Brain microvascular endothelial cell (primary cell): Measurements from ENCODE around the gene PCDHGB4.

ENCODE experiments used
- DNase-seq: peaks from one replicate; pipeline ENCODE4 v3.0.0-alpha.2; 2020
- H3K27ac ChIP-seq: fragments of 250-450 bp; sonication (Bioruptor Pico); 2 replicates; pipeline ENCODE4 v1.5.1; 2020; ENCODE audit warnings: mild to moderate bottlenecking, moderate library complexity
- H3K27me3 ChIP-seq: fragments of 250-450 bp; sonication (Bioruptor Pico); replicated peaks from 2 replicates; pipeline ENCODE4 v1.5.1; 2020; ENCODE audit warnings: mild to moderate bottlenecking
- H3K36me3 ChIP-seq: fragments of 250-450 bp; sonication (Bioruptor Pico); replicated peaks from 2 replicates; pipeline ENCODE4 v1.5.1; 2020; ENCODE audit warnings: mild to moderate bottlenecking
- H3K4me3 ChIP-seq: 2 replicates; pipeline ENCODE4 v1.5.1; 2011; ENCODE audit warnings: low read depth, mild to moderate bottlenecking, control low read depth, low read length, moderate library complexity
- in situ Hi-C: cut with HindIII; loops from 2 replicates; pipeline ENCODE4 v1.10.0; 2017; ENCODE audit warnings: low sequenced_read_pairs, low pct_ligation_motif_present
- TF ChIP-seq, protein P1 (sequence below): IDR thresholded peaks from 2 replicates; pipeline ENCODE4 v1.5.1; 2011; ENCODE audit warnings: low read depth, mild to moderate bottlenecking, moderate library complexity, low read length, control low read depth, inconsistent platforms; ENCODE audit errors: missing control alignments

Gene PCDHGB4

DNA sequence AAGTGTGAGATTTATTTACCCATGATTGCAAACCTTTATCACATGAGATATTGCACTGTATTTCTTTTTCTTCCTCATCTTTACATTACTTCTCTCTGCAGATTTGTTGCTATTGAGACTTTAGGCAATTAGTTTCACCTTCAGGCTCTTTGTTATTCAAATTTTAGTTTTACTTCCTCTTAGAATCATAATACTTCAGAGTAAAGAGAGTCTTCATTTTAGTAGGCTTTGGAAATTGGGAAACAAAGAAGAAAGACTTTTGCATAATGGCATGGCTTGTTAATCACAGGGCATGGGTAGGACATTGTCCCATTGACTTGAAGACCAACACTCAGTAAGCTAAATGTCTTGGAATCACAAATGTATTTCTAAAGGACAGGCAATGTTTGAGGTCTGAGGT lies 24.8 kb upstream of the PCDHGB4 start:
- H3K36me3 ChIP-seq = no peaks in the 10 kb centered on the region
- no peak overlapping the region for H3K27ac ChIP-seq
- H3K27me3 ChIP-seq = peaks cover 8% of the 10 kb centered on the region
- TF ChIP-seq, protein P1, sequence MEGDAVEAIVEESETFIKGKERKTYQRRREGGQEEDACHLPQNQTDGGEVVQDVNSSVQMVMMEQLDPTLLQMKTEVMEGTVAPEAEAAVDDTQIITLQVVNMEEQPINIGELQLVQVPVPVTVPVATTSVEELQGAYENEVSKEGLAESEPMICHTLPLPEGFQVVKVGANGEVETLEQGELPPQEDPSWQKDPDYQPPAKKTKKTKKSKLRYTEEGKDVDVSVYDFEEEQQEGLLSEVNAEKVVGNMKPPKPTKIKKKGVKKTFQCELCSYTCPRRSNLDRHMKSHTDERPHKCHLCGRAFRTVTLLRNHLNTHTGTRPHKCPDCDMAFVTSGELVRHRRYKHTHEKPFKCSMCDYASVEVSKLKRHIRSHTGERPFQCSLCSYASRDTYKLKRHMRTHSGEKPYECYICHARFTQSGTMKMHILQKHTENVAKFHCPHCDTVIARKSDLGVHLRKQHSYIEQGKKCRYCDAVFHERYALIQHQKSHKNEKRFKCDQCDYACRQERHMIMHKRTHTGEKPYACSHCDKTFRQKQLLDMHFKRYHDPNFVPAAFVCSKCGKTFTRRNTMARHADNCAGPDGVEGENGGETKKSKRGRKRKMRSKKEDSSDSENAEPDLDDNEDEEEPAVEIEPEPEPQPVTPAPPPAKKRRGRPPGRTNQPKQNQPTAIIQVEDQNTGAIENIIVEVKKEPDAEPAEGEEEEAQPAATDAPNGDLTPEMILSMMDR = no peak
- in situ Hi-C loops = no loop called here
- H3K4me3 ChIP-seq = no peak overlapping the region
- DNase-seq = no peak

DNA sequence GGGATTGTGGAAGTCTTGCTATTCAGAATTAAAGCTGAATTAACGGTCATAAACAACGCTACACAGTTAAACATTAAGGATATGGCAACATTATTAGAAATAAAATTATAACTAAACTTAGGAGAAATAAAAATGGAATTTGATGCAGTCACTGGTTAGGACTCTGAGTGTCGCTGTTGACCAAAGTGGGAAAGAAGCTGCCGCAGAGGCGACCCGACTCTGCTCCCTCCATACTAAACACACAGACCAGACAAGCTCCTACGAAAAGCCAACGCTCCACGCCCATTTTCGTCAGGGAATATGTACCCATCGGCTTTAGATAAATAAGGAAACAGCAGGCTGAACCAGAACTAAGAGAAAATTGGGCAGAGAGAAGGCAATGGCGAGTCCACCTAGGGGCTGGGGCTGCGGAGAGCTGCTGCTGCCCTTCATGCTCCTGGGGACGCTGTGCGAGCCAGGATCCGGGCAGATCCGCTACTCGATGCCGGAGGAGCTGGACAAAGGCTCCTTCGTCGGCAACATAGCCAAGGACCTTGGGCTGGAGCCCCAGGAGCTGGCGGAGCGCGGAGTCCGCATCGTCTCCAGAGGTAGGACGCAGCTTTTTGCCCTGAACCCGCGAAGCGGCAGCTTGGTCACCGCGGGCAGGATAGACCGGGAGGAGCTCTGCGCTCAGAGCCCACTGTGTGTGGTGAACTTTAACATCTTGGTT lies 23.4 kb upstream of the PCDHGB4 start, which contains the start of gene PCDHGA5:
PCDHGA5 (plus strand) TSS at position 211 of the 709 bp plus-strand sequence; CDS start at position 380, 169 bp downstream.
- no peak for DNase-seq
- Histone ChIP-seq H3K27ac (no peak within 1 kb of the TSS), H3K36me3 (no peaks in the 10 kb centered on the region), H3K27me3 (peaks cover 8% of the 10 kb centered on the region), H3K4me3 (no peak within 1 kb of the TSS)
- TF ChIP-seq, protein P1 = peak; percentile 29
- in situ Hi-C loops = no loop called here

DNA sequence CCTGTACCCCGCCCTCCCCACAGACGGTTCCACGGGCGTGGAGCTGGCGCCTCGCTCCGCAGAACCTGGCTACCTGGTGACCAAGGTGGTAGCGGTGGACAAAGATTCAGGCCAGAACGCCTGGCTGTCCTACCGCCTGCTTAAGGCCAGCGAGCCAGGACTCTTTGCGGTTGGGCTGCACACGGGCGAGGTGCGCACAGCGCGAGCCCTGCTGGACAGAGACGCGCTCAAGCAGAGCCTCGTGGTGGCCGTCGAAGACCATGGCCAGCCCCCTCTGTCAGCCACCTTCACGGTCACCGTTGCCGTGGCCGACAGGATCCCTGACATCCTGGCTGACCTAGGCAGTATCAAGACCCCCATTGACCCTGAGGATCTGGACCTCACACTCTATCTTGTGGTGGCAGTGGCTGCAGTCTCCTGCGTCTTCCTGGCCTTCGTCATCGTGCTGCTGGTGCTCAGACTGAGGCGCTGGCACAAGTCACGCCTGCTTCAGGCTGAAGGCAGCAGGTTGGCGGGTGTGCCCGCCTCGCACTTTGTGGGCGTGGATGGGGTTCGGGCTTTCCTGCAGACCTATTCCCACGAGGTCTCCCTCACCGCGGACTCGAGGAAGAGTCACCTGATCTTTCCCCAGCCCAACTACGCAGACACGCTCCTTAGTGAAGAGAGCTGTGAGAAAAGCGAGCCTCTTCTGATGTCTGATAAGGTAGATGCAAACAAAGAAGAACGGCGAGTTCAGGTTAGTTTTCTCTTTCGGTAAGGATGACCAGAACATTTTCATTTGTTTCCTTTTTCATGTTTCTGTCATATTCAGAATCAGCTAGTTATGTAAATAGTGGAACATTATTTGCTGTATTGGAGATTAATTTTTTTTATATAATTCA lies 21.2 kb upstream of the PCDHGB4 start:
- no peak overlapping the region for H3K4me3 ChIP-seq
- H3K36me3 ChIP-seq = no peaks in the 10 kb centered on the region
- H3K27ac ChIP-seq = no peak overlapping the region
- no peak for DNase-seq
- TF ChIP-seq, protein P1 = no peak
- in situ Hi-C loops = no loop called here
- peaks cover 8% of the 10 kb centered on the region for H3K27me3 ChIP-seq

DNA sequence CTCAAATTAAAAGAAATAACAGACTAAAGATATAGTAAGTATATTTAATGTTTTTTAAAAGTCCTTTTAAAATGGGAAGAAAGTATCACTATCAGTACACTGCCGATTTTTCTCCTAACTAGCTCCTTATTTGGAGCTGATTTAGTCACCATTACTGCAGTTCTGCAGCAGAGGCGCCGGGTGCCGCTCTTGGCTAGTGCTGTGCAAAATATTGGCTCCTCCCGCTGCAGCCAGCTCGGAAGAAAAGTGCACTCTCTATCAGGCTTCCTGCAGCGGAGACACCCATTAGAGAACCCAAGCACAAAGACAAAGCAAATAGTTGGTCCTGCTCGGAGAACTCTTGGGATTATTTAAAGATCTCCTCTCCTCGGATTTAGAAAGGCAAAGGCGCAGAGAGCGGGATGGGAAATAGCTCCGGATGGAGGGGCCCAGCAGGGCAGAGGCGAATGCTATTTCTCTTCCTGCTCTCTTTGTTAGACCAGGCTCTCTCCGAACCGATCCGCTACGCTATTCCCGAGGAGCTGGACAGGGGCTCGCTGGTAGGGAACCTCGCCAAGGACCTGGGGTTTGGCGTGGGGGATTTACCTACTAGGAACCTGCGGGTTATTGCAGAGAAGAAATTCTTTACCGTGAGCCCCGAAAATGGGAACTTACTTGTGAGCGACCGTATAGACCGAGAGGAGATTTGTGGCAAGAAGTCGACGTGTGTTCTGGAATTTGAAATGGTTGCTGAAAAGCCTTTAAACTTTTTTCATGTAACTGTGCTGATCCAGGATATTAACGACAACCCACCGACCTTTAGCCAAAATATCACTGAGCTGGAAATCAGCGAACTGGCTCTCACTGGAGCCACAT lies 17.3 kb upstream of the PCDHGB4 start, which contains the start of gene PCDHGB3:
PCDHGB3 (plus strand) TSS at position 249 of the 855 bp plus-strand sequence; CDS start at position 402, 153 bp downstream.
- Histone ChIP-seq H3K36me3 (no peaks in the 10 kb centered on the region), H3K27me3 (peaks cover 3% of the 10 kb centered on the region), H3K27ac (no peak within 1 kb of the TSS), H3K4me3 (peak within 1 kb of the TSS; percentile 40)
- TF ChIP-seq, protein P1 = peak; percentile 68
- in situ Hi-C loops = no loop called here
- DNase-seq = peak; percentile 58
